Measurements from ENCODE around the gene RALB. TPM values are rescaled to one million over a fixed set of nuclear protein-coding genes. Genes with fewer than 3 reads are reported as not detected.

RALB gene
- polyA plus RNA-seq, 1 donor (not counting 4 experiments of a cell fraction or from before 2014, with no cell fraction given) = 80.8 TPM

GRCh38 chr2:120299004-120299403 lies 46.4 kb downstream of the RALB start:
- Histone ChIP-seq H3K9me3 (ENCODE audit: control insufficient read depth, low read depth, low read length) (no peaks in the 10 kb centered on the region), H3K36me3 (ENCODE audit: control insufficient read depth in 2 of 2, extremely low read depth in 1 of 2, insufficient read depth in 2 of 2, low read length in 2 of 2) (peaks cover 2 to 21% of the 10 kb centered on the region in 2 experiments), H2AFZ (ENCODE audit: control insufficient read depth, low read length) (no peak overlapping the region), H4K20me1 (ENCODE audit: control insufficient read depth, extremely low read depth, insufficient read depth, low read length) (no peaks in the 10 kb centered on the region), H3K27me3 (ENCODE audit: control insufficient read depth, extremely low read depth, insufficient read depth, low read length) (no peaks in the 10 kb centered on the region), H3K4me1 (ENCODE audit: control insufficient read depth, extremely low read depth, insufficient read depth, low read length) (peaks cover 13% of the 10 kb centered on the region), H3K27ac (ENCODE audit: control insufficient read depth, insufficient read depth, low read length) (no peak overlapping the region), H3K9ac (ENCODE audit: control insufficient read depth, extremely low read depth, insufficient read depth, low read length) (no peak overlapping the region), H3K9me1 (ENCODE audit: control insufficient read depth, extremely low read depth, insufficient read depth, low read length) (no peaks in the 10 kb centered on the region), H3K4me2 (ENCODE audit: control insufficient read depth, extremely low read depth, insufficient read depth, low read depth, low read length) (no peak overlapping the region), H3K4me3 (ENCODE audit: control insufficient read depth in 2 of 3, extremely low read depth in 1 of 3, insufficient read depth in 2 of 3, low read depth in 1 of 3, low read length in 3 of 3) (no peak overlapping the region), H3K79me2 (ENCODE audit: control insufficient read depth, insufficient read depth, low read length) (no peaks in the 10 kb centered on the region)
- dilution Hi-C loops (cut with MboI; ENCODE audit: extremely low pct_ligation_motif_present, low sequenced_read_pairs) = no loop called here
- FAIRE-seq = no peak
- DNase-seq (ENCODE audit: low read depth, low spot score) = no peak
- TF ChIP-seq, protein P1, sequence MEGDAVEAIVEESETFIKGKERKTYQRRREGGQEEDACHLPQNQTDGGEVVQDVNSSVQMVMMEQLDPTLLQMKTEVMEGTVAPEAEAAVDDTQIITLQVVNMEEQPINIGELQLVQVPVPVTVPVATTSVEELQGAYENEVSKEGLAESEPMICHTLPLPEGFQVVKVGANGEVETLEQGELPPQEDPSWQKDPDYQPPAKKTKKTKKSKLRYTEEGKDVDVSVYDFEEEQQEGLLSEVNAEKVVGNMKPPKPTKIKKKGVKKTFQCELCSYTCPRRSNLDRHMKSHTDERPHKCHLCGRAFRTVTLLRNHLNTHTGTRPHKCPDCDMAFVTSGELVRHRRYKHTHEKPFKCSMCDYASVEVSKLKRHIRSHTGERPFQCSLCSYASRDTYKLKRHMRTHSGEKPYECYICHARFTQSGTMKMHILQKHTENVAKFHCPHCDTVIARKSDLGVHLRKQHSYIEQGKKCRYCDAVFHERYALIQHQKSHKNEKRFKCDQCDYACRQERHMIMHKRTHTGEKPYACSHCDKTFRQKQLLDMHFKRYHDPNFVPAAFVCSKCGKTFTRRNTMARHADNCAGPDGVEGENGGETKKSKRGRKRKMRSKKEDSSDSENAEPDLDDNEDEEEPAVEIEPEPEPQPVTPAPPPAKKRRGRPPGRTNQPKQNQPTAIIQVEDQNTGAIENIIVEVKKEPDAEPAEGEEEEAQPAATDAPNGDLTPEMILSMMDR (optimal IDR thresholded peaks at IDR 0.05 in 1 of 3, IDR thresholded peaks at IDR 0.05 in 1 of 3, conservative IDR thresholded peaks at IDR 0.05 in 1 of 3; ENCODE audit: extremely low read depth in 1 of 3, insufficient read depth in 2 of 3, low read length in 3 of 3) = no peak
- TF ChIP-seq EZH2 (IDR thresholded peaks at IDR 0.05; ENCODE audit: low read length) = no peak

- Histone ChIP-seq H4K20me1 (ENCODE audit: control insufficient read depth, extremely low read depth, insufficient read depth, low read length) (no peaks in the 10 kb centered on the region), H3K9me3 (ENCODE audit: control insufficient read depth, low read depth, low read length) (no peaks in the 10 kb centered on the region), H3K27me3 (ENCODE audit: control insufficient read depth, extremely low read depth, insufficient read depth, low read length) (no peaks in the 10 kb centered on the region), H3K79me2 (ENCODE audit: control insufficient read depth, insufficient read depth, low read length) (no peaks in the 10 kb centered on the region), H3K4me2 (ENCODE audit: control insufficient read depth, extremely low read depth, insufficient read depth, low read depth, low read length) (no peak overlapping the region), H3K4me3 (ENCODE audit: control insufficient read depth in 2 of 3, extremely low read depth in 1 of 3, insufficient read depth in 2 of 3, low read depth in 1 of 3, low read length in 3 of 3) (no peak overlapping the region), H3K9me1 (ENCODE audit: control insufficient read depth, extremely low read depth, insufficient read depth, low read length) (no peaks in the 10 kb centered on the region), H3K4me1 (ENCODE audit: control insufficient read depth, extremely low read depth, insufficient read depth, low read length) (peaks cover 13% of the 10 kb centered on the region), H2AFZ (ENCODE audit: control insufficient read depth, low read length) (no peak overlapping the region), H3K36me3 (ENCODE audit: control insufficient read depth in 2 of 2, extremely low read depth in 1 of 2, insufficient read depth in 2 of 2, low read length in 2 of 2) (peaks cover 0 to 20% of the 10 kb centered on the region in 2 experiments), H3K27ac (ENCODE audit: control insufficient read depth, insufficient read depth, low read length) (no peak overlapping the region), H3K9ac (ENCODE audit: control insufficient read depth, extremely low read depth, insufficient read depth, low read length) (no peak overlapping the region)
- DNase-seq (ENCODE audit: low read depth, low spot score) = no peak
- dilution Hi-C loops (cut with MboI; ENCODE audit: extremely low pct_ligation_motif_present, low sequenced_read_pairs) = no loop called here
- no peak for FAIRE-seq
- TF ChIP-seq, protein P1 (optimal IDR thresholded peaks at IDR 0.05 in 1 of 3, IDR thresholded peaks at IDR 0.05 in 1 of 3, conservative IDR thresholded peaks at IDR 0.05 in 1 of 3; ENCODE audit: extremely low read depth in 1 of 3, insufficient read depth in 2 of 3, low read length in 3 of 3) = no peak
- no peak for TF ChIP-seq EZH2 (IDR thresholded peaks at IDR 0.05; ENCODE audit: low read length)
Observed at GRCh38 chr2:120299561-120299960, 46.9 kb downstream of the RALB start.
